Measurements from ENCODE around the gene CBLC. TPM values are rescaled to one million over a fixed set of nuclear protein-coding genes. Genes with fewer than 3 reads are reported as not detected.
A peak's percentile ranks its signal among the peaks of the same experiment; 100 is the strongest.

CBLC gene, protein sequence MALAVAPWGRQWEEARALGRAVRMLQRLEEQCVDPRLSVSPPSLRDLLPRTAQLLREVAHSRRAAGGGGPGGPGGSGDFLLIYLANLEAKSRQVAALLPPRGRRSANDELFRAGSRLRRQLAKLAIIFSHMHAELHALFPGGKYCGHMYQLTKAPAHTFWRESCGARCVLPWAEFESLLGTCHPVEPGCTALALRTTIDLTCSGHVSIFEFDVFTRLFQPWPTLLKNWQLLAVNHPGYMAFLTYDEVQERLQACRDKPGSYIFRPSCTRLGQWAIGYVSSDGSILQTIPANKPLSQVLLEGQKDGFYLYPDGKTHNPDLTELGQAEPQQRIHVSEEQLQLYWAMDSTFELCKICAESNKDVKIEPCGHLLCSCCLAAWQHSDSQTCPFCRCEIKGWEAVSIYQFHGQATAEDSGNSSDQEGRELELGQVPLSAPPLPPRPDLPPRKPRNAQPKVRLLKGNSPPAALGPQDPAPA
- polyA plus RNA-seq: 10 to 100 TPM in 1 of 3 donors, 1 to 10 TPM in 1, under 1 TPM in 1; 0.45 to 11.1 (median 2.0) TPM

DNA sequence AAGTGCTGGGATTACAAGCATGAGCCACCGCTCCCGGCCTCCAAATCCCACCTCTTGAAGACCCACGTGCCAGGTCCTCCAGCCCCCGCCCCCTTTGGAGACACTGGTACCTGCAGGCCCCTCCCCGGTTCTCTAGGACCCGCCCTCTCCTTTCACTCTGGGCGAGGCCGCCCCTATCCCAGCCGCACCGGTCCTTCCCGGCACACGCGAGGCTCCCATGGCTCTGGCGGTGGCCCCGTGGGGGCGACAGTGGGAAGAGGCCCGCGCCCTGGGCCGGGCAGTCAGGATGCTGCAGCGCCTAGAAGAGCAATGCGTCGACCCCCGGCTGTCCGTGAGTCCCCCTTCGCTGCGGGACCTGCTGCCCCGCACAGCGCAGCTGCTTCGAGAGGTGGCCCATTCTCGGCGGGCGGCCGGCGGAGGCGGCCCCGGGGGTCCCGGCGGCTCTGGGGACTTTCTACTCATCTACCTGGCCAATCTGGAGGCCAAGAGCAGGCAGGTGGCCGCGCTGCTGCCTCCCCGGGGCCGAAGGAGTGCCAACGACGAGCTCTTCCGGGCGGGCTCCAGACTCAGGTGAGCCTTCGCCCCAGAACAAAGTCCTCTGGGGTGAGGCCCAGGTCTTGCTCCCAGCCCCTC, at the start of gene CBLC:
TSS of gene CBLC (plus strand) at position 176 of the 633 bp plus-strand sequence. CDS start at position 218, 42 bp downstream.
- WGBS, 3 donors: 9 to 22% (median 16%) methylated on average over 34 to 47 of the region's 47 CpGs
- H3K27ac ChIP-seq (ENCODE audit: low read depth, low read length): no peak within 1 kb of the TSS

DNA sequence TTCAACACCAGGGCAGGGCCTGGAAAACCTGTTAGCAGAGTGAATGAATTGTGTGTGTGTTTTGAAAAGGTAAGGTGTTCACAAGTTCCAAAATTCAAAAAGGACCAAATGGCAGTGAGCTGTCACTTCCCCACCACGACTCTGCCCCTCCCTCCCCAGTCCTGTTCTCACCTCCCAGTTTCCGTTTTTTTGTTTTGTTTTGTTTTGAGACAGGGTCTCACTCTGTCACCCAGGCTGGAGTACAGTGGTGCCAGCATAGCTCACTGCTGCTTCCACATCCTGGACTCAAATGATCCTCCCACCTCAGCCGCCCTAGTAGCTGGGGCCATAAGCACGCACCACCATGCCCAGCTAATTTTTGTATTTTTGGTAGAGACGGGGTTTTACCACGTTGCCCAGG, 49.5 kb upstream of the CBLC start:
- 62 to 83% (median 68%) methylated on average over 6 of the region's 6 CpGs for WGBS, 3 donors
- no peak overlapping the region for H3K27ac ChIP-seq (ENCODE audit: low read depth, low read length)

DNA sequence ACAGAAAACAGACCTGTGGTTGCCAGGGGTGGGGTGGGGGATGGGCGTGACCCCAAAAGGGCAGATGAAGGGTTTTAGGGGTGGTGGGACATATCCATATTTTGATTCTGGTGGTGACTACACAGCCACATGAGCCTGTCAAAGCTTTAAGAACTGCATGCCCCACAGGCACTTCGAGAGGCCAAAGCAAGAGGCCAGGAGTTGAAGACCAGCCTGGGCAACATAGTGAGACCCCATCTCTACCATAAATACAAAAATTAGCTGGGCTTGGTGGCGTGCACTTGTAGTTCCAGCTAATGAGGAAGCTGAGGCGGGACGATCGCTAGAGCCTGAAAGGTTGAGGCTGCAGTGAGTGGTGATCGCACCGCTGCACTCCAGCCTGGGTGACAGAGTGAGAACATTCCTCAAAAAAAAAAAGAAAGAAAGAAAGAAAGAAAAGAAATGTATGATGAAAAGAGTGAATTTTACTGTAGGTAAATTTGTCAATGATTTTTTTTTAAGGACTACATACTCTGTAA, 48.1 kb upstream of the CBLC start:
- 85 to 90% (median 88%) methylated on average over 8 of the region's 8 CpGs for WGBS, 3 donors

DNA sequence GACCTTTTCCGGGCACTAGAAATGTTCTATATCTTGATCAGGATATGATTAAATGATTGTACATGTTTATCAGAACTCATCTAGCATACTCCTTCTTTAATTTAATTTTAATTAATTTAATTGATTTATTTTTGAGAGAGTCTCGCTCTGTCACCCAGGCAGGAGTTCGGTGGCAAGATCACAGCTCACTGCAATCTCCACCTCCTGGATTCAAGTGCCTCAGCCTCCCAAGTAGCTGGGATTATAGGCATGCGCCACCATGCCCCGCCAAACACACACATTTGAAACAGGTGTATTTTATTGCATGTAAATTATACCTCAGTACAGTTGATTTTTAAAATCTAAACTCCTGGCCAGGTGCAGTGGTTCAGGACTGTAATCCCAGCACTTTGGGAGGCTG, 46.6 kb upstream of the CBLC start:
- WGBS, 3 donors: 92 to 97% (median 96%) methylated on average over 5 of the region's 5 CpGs

More for the DNA sequence above, 48.1 kb upstream of the CBLC start:
- no peak overlapping the region for H3K27ac ChIP-seq (ENCODE audit: low read depth, low read length)

DNA sequence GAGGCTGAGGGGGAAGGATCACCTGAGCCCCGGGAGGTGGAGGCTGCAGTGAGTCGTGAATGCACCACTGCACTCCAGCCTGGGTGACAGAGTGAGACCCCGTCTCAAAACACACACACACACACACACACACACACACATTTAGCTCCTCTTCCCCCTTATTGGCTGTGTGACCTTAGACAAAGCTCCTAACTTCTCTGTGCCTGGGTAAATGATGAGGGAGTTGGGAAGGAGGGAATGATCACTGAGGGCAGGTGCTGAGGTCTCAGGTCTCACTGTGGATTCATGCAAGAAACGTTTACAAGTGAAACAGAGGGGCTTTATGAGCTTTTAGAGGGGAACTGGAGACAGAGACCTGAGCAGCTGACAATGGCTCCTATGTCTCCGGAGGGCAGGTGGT, 46.1 kb upstream of the CBLC start:
- 83 to 89% (median 86%) methylated on average over 5 of the region's 5 CpGs for WGBS, 3 donors
- no peak overlapping the region for H3K27ac ChIP-seq (ENCODE audit: low read depth, low read length)

More for the DNA sequence above, 46.6 kb upstream of the CBLC start:
- no peak overlapping the region for H3K27ac ChIP-seq (ENCODE audit: low read depth, low read length)

DNA sequence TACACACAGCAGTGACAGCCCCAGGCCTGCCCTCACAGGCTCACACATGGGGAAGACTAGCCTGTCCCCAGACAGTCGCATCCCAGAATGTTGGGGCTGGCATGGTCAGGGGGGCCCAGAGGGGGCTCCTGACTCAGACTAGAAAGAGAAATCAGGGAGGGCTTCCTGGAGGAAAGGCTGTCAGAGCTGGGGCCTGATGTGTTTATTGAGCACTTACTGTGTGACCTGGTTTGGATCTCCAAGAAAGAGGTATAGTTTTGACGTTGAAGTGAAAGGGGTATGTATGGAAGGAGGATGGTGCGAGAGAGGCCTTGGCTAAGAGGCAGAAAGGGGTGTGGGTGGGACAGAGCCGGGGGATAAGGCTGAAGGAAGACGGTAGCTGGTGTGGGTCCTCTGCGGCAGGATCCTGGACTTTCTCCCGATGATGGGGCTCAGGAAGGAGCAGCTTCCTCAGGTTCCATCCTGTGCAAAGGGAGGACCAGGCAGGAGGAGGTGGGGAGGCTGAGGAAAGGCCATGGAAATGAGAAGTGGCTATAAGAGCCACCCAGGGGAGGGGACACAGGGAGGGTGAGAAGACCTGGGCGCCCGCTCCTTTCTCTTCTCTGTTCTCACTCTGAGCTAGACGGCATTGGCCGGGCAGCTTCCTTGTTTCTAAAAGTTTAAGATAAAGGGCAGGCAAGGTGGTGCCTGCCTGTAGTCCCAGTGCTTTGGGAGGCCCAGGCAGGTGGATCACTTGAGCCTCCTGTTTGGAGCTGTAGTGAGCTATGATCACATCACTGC, 45.3 kb upstream of the CBLC start:
- 73 to 87% (median 77%) methylated on average over 10 to 11 of the region's 11 CpGs for WGBS, 3 donors
- H3K27ac ChIP-seq (ENCODE audit: low read depth, low read length): no peak overlapping the region

DNA sequence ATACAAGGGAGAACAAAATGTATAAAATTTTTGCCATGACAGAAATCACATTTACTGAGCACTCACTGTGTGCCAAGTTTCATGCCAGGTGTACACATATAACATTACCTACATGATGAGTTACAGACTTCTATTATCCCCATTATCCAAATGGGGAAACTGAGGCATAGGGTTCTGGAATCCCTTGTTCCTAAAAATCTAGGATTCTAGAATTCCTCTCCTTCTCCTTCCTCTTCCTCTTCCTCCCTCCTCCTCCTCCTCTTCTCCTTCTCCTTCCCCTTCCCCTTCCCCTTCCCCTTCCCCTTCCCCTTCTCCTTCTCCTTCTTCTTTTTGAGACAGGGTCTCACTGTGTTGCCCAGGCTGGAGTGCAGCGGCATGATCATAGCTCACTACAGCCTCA, 43.3 kb upstream of the CBLC start:
- no peak overlapping the region for H3K27ac ChIP-seq (ENCODE audit: low read depth, low read length)
- 0 to 44% (median 35%) methylated on average over 1 of the region's 1 CpG for WGBS, 3 donors

DNA sequence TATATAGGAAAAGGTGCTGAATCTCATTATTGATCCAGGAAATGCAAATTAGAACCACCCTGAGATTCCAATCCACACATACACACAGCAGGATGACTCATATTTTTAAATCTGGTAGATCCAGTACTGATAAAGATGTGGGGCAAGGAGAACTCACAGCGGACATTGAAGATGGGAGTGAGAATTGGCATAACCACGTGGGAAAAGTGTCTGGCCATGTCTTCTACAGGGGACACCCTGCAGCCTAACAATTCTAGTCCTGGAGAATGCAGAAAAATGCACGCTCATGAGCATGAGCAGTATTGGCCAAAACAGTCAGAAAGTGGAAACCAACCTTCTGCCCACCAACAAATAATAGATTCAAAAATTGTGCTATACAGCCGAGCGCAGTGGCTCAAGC, 42.7 kb upstream of the CBLC start:
- 63 to 86% (median 83%) methylated on average over 5 of the region's 5 CpGs for WGBS, 3 donors
- H3K27ac ChIP-seq (ENCODE audit: low read depth, low read length): no peak overlapping the region

DNA sequence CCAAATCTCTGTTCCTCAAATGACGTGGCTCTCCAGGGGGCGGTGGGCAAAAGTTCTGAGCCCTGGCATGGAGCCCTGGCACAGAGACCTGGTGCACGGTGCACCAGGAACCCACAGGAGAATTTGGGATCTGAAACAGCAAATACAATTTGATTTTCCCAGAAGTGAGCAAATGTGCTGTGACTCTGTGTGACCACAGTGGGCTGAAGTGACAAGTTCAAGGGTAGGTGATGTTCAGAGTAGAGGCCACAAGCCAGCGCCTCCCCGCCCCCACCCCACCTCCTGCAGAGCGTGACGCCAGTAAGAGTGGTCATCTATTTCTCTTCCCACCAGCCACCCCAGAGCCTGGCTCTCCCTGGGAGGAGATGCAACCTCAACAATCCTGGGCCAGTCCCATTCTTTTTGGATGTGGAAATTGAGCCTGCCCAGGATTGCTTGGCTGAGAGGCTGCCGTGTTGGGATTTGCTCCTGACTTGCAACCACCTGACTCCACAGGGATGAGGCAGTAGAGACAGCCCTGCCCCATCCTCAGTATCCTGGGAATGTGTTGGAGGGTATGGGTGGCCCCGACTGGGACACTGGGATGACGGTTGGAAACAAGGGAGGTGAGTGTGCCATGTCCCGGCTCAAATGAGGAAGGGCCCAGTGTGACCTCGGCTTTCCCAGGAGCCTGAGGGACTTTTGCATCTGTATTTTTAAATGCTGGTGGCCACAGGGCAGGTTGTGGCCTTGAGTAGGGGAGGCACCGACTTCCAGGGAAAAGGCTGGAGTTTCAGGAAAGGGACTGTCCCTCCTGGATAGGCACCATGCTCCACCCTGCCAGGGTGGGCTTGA, 40.2 kb upstream of the CBLC start:
- WGBS, 3 donors: 60 to 63% (median 62%) methylated on average over 13 of the region's 13 CpGs
- no peak overlapping the region for H3K27ac ChIP-seq (ENCODE audit: low read depth, low read length)

DNA sequence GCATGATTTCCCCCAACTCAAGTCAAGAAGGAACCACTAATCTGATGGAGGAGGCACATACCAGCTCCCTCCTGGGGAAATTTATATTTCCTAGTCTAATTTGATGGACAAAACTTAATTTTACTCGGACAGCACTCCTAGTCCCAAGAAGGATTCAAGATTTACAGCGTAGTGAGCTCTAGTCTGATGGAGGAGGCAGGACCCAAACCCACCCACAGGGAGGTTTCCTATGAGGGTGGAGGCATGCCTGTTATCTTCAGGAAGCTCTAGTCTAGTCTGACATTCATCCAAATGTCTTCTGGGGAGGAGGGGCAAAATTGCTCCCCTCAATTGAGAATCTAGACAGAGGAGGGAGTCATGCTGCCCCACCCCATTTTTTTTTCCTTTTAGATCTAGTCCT, 39.6 kb upstream of the CBLC start:
- no peak overlapping the region for H3K27ac ChIP-seq (ENCODE audit: low read depth, low read length)
- WGBS, 3 donors: 76 to 87% (median 84%) methylated on average over 2 of the region's 2 CpGs

DNA sequence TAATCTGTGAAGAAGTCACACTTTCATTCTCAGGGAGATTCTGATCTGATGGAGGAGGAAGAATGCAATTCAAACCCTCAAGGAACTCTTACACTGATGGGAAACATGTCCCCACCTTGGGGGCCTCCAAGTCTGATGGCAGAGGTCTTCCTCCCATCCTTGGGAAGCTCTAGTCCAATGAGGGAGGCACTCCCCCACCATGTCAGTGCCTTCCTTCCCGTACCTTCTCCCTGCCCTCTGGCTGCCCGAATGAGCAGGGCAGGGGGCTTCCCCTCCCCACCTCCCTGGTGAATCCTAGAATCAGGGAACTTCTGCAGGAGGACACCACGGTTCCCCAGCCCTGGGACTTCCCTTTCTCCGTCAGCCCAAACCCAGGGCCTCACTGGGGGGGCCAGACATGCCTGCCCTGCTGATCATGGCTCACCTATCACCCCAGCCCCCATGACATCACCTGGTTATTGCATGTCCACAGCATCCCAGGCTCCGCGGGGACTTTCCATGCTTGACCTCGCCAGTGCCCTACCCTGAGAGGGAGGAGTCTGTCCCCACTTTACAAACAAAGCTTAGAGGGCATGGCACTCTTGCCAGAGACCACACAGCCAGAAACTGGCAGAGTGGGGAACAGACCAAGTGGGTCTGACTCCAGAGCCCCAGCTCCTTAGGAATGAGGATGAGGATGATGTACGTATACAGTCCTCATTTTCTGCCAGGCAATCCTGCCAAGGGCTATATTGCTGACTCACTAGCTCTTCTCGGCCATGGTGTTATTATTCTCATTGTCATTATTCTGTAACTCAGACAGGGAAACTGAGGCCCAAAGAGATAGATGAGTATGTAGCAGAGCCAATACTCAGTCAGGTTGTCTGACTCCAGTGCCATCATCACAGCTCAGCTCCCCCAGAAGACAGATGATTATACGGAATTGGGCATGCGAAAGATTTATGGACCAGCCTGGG, 38.8 kb upstream of the CBLC start:
- no peak overlapping the region for H3K27ac ChIP-seq (ENCODE audit: low read depth, low read length)
- WGBS, 3 donors: 47 to 63% (median 58%) methylated on average over 11 of the region's 11 CpGs

DNA sequence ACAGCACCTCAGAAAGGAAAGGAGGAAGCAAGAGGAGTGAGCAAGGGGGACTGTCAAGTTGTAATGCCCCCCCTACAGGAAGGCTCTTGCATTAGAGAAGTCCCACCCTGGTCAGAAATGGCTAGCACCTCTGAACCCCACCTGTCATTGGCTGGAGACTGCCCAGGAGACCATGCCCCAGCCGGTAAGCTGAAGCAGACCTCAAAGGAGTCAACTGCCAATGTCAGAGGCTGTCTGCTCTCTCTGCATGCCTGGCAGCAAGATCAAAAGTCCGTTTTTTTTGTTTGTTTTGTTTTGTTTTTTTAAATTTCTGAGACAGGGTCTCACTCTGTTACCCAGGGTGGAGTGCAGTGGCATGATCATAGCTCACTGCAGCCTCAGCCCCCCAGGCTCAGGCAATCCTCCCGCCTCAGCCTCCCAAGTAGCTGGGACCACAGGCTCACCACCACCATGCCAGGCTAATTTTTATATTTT, 37.3 kb upstream of the CBLC start:
- H3K27ac ChIP-seq (ENCODE audit: low read depth, low read length): no peak overlapping the region

DNA sequence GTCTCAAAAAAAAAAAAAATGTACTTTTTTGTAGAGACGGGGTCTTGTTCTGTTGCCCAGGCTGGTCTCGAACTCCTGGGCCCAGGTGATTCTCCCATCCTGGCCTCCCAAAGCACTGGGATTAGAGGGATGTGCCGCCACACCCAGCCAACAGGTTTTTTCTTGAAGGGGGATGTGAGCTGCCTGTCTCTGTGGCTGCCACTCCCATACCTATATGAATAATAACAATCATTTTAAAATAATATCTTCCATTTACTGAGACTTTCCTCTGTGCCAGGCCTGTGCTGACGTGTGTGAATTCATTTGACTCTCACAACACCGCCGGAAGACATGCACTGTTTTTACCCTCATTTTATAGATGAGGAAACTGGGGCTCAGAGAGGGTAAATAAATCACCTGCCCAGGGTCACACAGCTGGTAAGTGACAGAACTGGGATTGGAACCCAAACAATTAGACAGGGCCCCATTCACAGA, 36.4 kb upstream of the CBLC start:
- no peak overlapping the region for H3K27ac ChIP-seq (ENCODE audit: low read depth, low read length)
- WGBS, 3 donors: 44 to 46% (median 45%) methylated on average over 6 of the region's 6 CpGs

More for the DNA sequence above, 37.3 kb upstream of the CBLC start:
- WGBS, 3 donors: 44 to 66% (median 58%) methylated on average over 3 of the region's 3 CpGs

DNA sequence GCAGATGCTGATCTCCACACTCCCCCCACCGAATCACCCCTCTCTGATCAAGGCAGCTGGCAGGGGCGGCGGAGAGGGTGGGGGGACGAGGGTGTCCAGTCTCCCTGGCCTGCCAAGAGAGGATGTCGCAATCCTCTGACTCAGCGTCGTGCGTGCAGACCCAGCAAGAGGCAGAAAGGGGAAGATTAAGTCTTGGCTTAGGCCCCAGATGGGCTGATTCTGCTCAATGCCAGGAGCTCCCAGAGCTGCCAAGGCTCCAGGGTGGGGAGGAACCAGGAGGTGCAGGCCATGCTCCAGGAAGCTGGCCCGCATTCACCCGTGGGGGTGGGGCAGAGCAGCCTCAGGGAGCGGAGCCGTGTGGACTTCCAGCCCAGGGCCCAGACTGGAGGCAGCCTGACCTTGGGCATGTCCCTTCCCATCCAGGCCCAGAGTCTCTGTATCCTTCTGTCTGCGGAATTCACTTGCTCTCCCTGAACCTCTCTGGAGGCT, 35.8 kb upstream of the CBLC start:
- 5 to 7% (median 6%) methylated on average over 13 of the region's 13 CpGs for WGBS, 3 donors
- peak overlapping the region; percentile 53 for H3K27ac ChIP-seq (ENCODE audit: low read depth, low read length)

DNA sequence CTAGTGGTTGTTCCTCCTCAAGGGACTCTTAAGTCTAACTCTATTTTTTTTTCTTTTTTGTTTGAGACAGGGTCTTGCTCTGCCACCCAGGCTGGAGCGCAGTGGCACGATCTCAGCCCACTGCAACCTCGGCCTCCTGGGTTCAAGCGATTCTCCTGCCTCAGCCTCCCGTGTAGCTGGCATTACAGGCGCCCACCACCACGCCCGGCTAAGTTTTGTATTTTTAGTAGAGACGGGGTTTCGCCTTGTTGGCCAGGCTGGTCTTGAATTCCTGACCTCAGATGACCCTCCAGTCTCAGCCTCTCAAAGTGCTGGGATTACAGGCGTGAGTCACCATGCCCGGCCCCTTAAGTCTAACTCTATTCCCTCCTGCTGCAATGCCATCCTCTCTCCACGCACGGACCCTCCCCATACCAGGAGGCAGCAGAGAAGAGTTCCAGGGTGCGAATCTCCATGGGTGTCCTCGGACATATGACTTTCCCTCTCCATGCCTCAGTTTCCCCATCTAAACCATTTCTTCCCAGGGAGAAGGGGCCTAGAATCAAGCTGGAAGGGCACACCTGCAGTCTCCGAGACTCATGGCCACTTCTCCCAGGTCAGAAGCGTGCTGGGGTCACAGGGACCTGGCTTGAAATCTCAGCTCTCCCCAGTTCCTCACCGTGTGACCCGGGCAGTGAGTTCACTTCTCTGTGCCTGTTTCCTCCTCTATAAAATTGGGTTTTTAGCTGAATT, 35.2 kb upstream of the CBLC start:
- peak overlapping the region; percentile 53 for H3K27ac ChIP-seq (ENCODE audit: low read depth, low read length)
- WGBS, 3 donors: 51 to 63% (median 53%) methylated on average over 19 to 20 of the region's 20 CpGs

DNA sequence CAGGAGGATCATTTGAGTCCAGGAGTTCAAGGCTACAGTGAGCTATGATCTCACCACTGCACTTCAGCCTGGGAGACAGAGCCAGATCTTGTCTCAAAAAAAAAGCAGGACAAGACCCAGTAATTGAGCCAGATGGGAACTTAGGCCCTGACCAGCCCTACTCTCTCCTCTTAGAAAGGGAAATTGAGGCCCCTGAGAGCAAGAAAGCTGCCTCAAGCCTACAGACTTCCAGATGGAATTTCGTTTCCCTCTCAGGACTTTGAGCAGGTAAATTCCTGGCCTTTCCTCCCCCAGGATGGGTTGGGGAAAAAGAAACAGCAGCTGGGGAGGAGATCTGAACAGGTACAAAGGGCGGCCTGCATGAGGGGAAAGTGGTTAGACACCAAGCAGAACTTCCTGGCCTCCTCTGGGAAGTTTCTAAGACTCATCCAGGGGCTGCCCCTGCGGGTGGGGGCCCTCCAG, 32.8 kb upstream of the CBLC start:
- WGBS, 3 donors: 49 to 66% (median 54%) methylated on average over 3 of the region's 3 CpGs
- H3K27ac ChIP-seq (ENCODE audit: low read depth, low read length): peak overlapping the region; percentile 70

Measured in adipose tissue (tissue), 3 donors.